Tibial artery (tissue), 4 donors: ENCODE measurements around the gene SH2D4B.
A peak's percentile ranks its signal among the peaks of the same experiment; 100 is the strongest.

Experiments
- DNase-seq, 2 donors: peaks; one replicate each; pipeline ENCODE4 v3.0.0-alpha.2; 2019
- H3K27ac ChIP-seq, 2 donors: fragments of 200-600 bp; sonication (generic) in 1 of 2; 1 replicate in 1 of 2; 2 replicates in 1 of 2; pipeline ENCODE4 v1.5.1; 2018 to 2019; ENCODE audit warnings: mild to moderate bottlenecking in 1 of 2
- H3K27me3 ChIP-seq, 2 donors: fragments of 200-600 bp; sonication (generic) in 1 of 2; one replicate each; pipeline versions ENCODE4 v1.5.1 to v1.6.0; 2016 to 2019
- H3K36me3 ChIP-seq, 3 donors: fragments of 200-600 bp; sonication (generic) in 2 of 3; one replicate each; pipeline ENCODE4 v1.5.1; 2016 to 2019; ENCODE audit warnings: mild to moderate bottlenecking in 2 of 3
- H3K4me1 ChIP-seq, 4 donors: fragments of 200-600 bp; sonication (generic) in 2 of 4; 1 replicate in 3 of 4; 2 replicates in 1 of 4; pipeline ENCODE4 v1.5.1; 2016 to 2019
- H3K4me3 ChIP-seq, 2 donors: fragments of 200-600 bp; sonication (generic) in 1 of 2; 1 replicate in 1 of 2; 2 replicates in 1 of 2; pipeline ENCODE4 v1.5.1; 2018 to 2019; ENCODE audit warnings: mild to moderate bottlenecking in 2 of 2
- H3K9me3 ChIP-seq, 3 donors: fragments of 200-600 bp; sonication (generic) in 1 of 3; one replicate each; pipeline ENCODE4 v1.5.1; 2016 to 2019
- CTCF ChIP-seq, 2 experiments: fragments of 200-600 bp in 1 of 2; fragments of 450-650 bp in 1 of 2; IDR thresholded peaks; one replicate each; pipeline ENCODE4 v1.5.1; 2017 to 2019; ENCODE audit warnings: antibody characterized with exemption in 2 of 2, mild to moderate bottlenecking in 1 of 2, moderate library complexity in 1 of 2
- intact Hi-C: fragments of 100-400 bp; cut with DNase I; formaldehyde crosslinking; loops from one replicate; pipeline ENCODE4 v1.15.0; 2023; ENCODE audit warnings: low total_unique reads

The SH2D4B gene

GRCh38 chr10:80664071-80664680, 126.5 kb downstream of the SH2D4B start:
- H3K9me3 ChIP-seq, result no peaks in the 10 kb centered on the region
- peak; percentile 69 to 83 for TF ChIP-seq CTCF (IDR thresholded peaks at IDR 0.05)
- peaks cover 0 to 7% of the 10 kb centered on the region in 2 donors for H3K27me3 ChIP-seq
- H3K4me3 ChIP-seq, result no peak overlapping the region
- H3K4me1 ChIP-seq, result peaks cover 0 to 14% (median 11%) of the 10 kb centered on the region in 4 donors
- DNase-seq, result peak; percentile 71 to 81
- H3K27ac ChIP-seq, result no peak overlapping the region
- no peaks in the 10 kb centered on the region for H3K36me3 ChIP-seq
- intact Hi-C loops, result loop anchor here (10.0 kb wide), 1 partner anchor 261 kb away; no protein-coding TSS in a partner anchor

DNA sequence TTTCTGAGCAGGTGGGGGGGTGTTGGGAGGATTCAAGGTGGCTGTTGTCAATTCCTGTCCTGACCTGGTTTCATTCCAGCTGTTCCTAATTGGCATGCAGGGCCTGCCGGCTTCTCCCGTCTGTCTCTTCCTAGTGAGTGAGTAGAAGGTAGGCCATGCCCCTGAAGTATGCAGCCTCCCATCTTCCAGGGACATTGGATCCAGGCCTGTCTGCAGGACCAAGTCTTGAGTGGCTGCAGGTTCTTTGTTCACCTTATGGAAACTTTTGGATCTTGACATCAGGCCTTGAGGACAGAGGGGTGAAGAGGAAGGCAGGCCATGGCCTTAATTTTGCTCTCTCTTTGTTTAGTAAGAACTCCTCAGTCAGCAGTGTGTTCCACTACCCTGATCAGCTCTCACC, 131.8 kb downstream of the SH2D4B start:
- Histone ChIP-seq H3K27ac (no peak overlapping the region), H3K36me3 (no peaks in the 10 kb centered on the region), H3K27me3 (no peaks in the 10 kb centered on the region), H3K9me3 (no peaks in the 10 kb centered on the region), H3K4me1 (no peaks in the 10 kb centered on the region), H3K4me3 (no peak overlapping the region)
- intact Hi-C loops, result loop anchor here (10.0 kb wide), 1 partner anchor 255 kb away; no protein-coding TSS in a partner anchor
- DNase-seq, result no peak
- no peak for TF ChIP-seq CTCF (IDR thresholded peaks at IDR 0.05)

GRCh38 chr10:80670774-80671173, 133.1 kb downstream of the SH2D4B start:
- Histone ChIP-seq H3K36me3 (no peaks in the 10 kb centered on the region), H3K27me3 (no peaks in the 10 kb centered on the region), H3K9me3 (no peaks in the 10 kb centered on the region), H3K4me3 (no peak overlapping the region), H3K27ac (no peak overlapping the region), H3K4me1 (no peaks in the 10 kb centered on the region)
- no peak for DNase-seq
- no peak for TF ChIP-seq CTCF (IDR thresholded peaks at IDR 0.05)
- intact Hi-C loops, result no loop called here

GRCh38 chr10:80671847-80672246, 134.1 kb downstream of the SH2D4B start:
- Histone ChIP-seq H3K9me3 (no peaks in the 10 kb centered on the region), H3K4me3 (no peak overlapping the region), H3K4me1 (no peaks in the 10 kb centered on the region), H3K36me3 (no peaks in the 10 kb centered on the region), H3K27ac (no peak overlapping the region), H3K27me3 (no peaks in the 10 kb centered on the region)
- DNase-seq, result no peak
- intact Hi-C loops, result no loop called here
- no peak for TF ChIP-seq CTCF (IDR thresholded peaks at IDR 0.05)

- no peak overlapping the region for H3K4me3 ChIP-seq
- TF ChIP-seq CTCF (IDR thresholded peaks at IDR 0.05), result no peak
- no peak for DNase-seq
Observed at GRCh38 chr10:80672613-80673012, 134.9 kb downstream of the SH2D4B start.

DNA sequence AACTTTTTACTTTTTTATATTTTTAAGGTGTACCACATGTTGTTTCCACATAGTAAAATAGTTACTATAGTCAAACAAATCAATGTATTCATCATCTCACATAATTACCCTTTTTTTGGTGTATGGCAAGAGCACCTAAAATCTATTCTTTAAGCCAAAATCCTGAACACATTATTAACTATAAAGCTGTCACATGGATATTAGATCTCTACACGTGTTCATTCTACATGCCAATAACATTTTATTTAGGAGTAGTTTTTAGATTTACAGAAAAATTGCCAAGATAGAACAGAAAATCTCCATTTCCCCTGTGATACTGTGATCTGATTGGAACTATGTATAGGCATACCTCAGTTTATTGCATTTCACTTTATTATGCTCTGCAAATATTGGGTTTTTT, 137.1 kb downstream of the SH2D4B start:
- Histone ChIP-seq H3K36me3 (no peaks in the 10 kb centered on the region), H3K9me3 (no peaks in the 10 kb centered on the region), H3K4me3 (no peak overlapping the region), H3K4me1 (no peaks in the 10 kb centered on the region), H3K27ac (no peak overlapping the region), H3K27me3 (no peaks in the 10 kb centered on the region)
- no peak for DNase-seq
- TF ChIP-seq CTCF (IDR thresholded peaks at IDR 0.05), result no peak
- intact Hi-C loops, result no loop called here

More at GRCh38 chr10:80672613-80673012, 134.9 kb downstream of the SH2D4B start:
- intact Hi-C loops, result no loop called here
- Histone ChIP-seq H3K27ac (no peak overlapping the region), H3K9me3 (no peaks in the 10 kb centered on the region), H3K27me3 (no peaks in the 10 kb centered on the region), H3K4me1 (no peaks in the 10 kb centered on the region), H3K36me3 (no peaks in the 10 kb centered on the region)
